Stomach smooth muscle (tissue), 2 donors: ENCODE measurements around the gene XRCC2.
"Not testable (repeated sequence)": the region's sequence is repeated elsewhere in the genome, so short reads cannot be mapped to it uniquely, and the experiment has no call there.

ENCODE experiments used
- H3K27ac ChIP-seq: one replicate; pipeline ENCODE4 v1.7.0; 2013; ENCODE audit warnings: mild to moderate bottlenecking, low read length, inconsistent platforms
- H3K27me3 ChIP-seq, 2 donors: one replicate each; pipeline ENCODE4 v1.7.0; 2013; ENCODE audit warnings: low read length in 2 of 2; ENCODE audit not compliant: insufficient read depth in 2 of 2, control insufficient read depth in 1 of 2
- H3K36me3 ChIP-seq, 2 donors: one replicate each; pipeline ENCODE4 v1.7.0; 2013; ENCODE audit warnings: low read length in 2 of 2; ENCODE audit not compliant: control insufficient read depth in 2 of 2, insufficient read depth in 2 of 2
- H3K4me1 ChIP-seq: one replicate; pipeline ENCODE4 v1.7.0; 2013; ENCODE audit warnings: low read length; ENCODE audit not compliant: control insufficient read depth, insufficient read depth
- H3K4me3 ChIP-seq, 2 donors: one replicate each; pipeline ENCODE4 v1.7.0; 2013; ENCODE audit warnings: low read length in 2 of 2
- H3K9ac ChIP-seq, 2 donors: one replicate each; pipeline ENCODE4 v1.7.0; 2013; ENCODE audit warnings: low read length in 2 of 2, mild to moderate bottlenecking in 1 of 2
- H3K9me3 ChIP-seq, 2 donors: one replicate each; pipeline ENCODE4 v1.7.0; 2013; ENCODE audit warnings: low read length in 2 of 2; ENCODE audit not compliant: control insufficient read depth in 2 of 2
- donor health status: healthy.
- donor health status: Pancreatic carcinoma.

Gene XRCC2

DNA sequence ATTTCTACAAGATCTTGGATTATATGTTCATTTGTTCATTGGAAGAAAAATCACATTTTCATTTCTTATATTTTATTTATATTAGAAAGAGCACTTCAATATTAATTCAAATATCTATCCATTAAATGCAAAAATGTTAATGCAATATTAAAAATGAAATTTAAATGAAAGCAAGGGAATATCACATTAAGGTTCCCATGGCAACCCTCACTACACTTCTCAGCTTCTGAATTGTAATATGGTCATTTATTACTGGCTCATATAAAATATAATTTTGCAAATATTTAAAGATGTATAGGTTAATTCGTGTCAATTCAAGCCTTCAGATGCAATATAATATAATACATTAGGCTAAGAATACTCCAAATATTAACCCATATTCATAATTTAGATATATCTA lies 38.8 kb downstream of the XRCC2 start:
- Histone ChIP-seq H3K4me1 (no peaks in the 10 kb centered on the region), H3K4me3 (no peak overlapping the region), H3K36me3 (no peaks in the 10 kb centered on the region), H3K9me3 (no peaks in the 10 kb centered on the region), H3K27me3 (peaks cover 2 to 4% of the 10 kb centered on the region in 2 donors), H3K27ac (no peak overlapping the region), H3K9ac (no peak overlapping the region)

DNA sequence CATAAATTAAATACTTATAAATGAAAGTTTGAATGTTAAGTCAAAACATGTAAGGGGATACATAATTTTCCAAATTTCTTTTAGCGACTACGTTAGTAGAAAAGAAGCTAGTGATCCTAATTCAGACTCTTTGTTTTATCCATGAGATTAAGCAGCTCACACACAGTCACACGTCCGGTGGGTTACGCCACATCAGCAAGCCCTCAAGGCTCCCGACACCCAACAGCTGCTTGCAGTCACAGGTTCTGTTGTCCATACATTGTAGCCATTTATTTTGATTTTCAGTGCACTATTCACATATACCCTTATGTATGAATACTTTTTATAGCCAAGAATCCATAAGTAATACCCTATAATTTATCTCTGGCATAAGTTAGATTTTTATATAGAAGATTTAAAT lies 39.5 kb downstream of the XRCC2 start:
- no peak overlapping the region for H3K27ac ChIP-seq
- H3K36me3 ChIP-seq = no peaks in the 10 kb centered on the region
- H3K27me3 ChIP-seq = peaks cover 2 to 4% of the 10 kb centered on the region in 2 donors
- no peak overlapping the region for H3K9ac ChIP-seq
- H3K4me3 ChIP-seq = no peak overlapping the region
- H3K9me3 ChIP-seq = no peaks in the 10 kb centered on the region
- H3K4me1 ChIP-seq = no peaks in the 10 kb centered on the region

DNA sequence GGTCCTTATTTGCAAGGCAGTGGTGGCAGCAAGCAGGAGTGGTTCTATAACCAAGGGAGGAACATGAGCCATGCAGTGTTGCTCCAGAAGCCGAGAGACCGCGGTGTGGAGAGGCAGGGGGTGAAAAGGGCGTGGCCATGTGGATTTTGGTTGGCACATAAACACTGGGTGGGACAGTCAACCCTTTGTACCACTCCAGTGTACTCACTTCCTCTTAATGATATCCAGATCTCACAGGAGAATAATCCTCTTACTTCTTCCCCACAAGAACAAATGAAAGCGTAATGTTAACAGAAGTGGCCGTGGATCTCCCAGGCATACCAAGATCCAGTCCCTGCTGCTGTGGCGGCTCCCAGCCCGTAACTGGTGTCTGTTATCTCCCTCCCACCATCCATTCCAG lies 42.4 kb downstream of the XRCC2 start:
- Histone ChIP-seq H3K36me3 (no peaks in the 10 kb centered on the region), H3K9ac (no peak overlapping the region), H3K4me1 (no peaks in the 10 kb centered on the region), H3K4me3 (no peak overlapping the region), H3K27ac (no peak overlapping the region), H3K27me3 (peaks cover 2 to 4% of the 10 kb centered on the region in 2 donors), H3K9me3 (no peaks in the 10 kb centered on the region)

DNA sequence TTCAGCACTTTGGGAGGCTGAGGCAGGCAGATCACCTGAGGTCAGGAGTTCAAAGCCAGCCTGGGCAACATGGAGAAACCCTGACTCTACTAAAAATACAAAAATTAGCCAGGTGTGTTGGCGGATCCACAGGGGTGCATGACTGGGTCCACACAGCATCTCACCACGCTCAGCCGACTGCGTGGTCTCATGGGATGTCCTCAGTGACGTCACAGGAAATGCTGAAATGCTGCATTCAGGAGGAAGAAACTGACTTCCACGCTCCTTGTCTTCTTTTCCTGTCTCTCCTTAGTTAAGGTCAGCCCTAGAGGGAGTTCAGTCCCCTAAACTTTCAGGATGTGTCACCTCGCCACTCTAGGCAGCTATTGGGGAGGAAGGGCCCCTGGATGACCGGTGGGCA lies 42.9 kb downstream of the XRCC2 start:
- Histone ChIP-seq H3K27ac (no peak overlapping the region), H3K27me3 (peaks cover 2 to 4% of the 10 kb centered on the region in 2 donors), H3K9ac (no peak overlapping the region), H3K4me3 (no peak overlapping the region), H3K9me3 (no peaks in the 10 kb centered on the region), H3K36me3 (no peaks in the 10 kb centered on the region), H3K4me1 (no peaks in the 10 kb centered on the region)

DNA sequence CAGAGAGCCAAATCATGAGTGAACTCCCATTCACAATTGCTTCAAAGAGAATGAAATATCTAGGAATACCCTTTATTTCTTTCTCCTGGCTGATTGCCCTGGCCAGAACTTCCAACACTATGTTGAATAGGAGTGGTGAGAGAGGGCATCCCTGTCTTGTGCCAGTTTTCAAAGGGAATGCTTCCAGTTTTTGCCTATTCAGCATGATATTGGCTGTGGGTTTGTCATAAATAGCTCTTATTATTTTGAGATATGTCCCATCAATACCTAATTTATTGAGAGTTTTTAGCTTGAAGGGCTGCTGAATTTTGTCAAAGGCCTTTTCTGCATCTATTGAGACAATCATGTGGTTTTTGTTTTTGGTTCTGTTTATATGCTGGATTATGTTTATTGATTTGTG lies 47.2 kb downstream of the XRCC2 start:
- H3K9me3 ChIP-seq, H3K4me1 ChIP-seq, H3K4me3 ChIP-seq, H3K27ac ChIP-seq, H3K27me3 ChIP-seq, H3K36me3 ChIP-seq, H3K9ac ChIP-seq: not testable (repeated sequence)

DNA sequence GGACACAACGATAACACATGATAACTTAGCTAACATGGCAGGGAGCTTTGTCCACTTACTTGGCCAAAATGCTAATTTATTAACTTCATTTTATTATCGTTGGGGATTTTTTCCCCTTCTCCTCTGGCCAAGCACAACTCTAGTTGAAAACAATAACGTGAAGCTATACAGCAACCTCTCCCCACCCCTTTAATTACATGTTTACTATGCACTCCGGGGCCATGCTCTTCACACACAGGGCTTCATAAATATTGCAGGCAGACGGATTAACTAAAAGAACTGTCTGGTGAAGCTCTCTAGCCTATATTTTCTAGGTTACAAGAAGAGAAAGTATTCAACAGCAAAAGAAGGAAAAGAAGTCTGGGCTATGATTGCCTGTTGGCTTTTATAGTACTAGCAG lies 51.7 kb downstream of the XRCC2 start:
- Histone ChIP-seq H3K4me3 (no peak overlapping the region), H3K36me3 (no peaks in the 10 kb centered on the region), H3K27ac (no peak overlapping the region)

DNA sequence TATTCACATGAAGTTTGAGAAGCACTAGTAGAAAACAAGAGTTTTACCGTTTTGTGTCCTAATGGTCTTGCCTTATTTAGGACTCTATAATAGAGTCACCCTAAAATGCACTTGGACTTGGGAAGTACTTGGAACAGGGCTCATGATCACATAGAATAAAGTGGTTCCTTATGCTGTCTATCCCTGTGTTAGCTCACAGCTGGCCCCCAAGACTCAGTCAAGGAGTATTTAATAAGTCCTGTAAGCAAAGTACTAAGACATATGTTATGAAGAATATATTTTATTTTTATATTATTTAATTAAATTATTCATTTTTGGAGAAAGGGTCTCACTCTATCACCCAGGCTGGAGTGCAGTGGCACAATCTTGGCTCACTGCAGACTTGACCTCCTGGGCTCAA lies 54.5 kb downstream of the XRCC2 start:
- H3K9ac ChIP-seq = no peak overlapping the region

More for the DNA sequence above, 51.7 kb downstream of the XRCC2 start:
- no peak overlapping the region for H3K9ac ChIP-seq
- H3K27me3 ChIP-seq = no peaks in the 10 kb centered on the region
- no peaks in the 10 kb centered on the region for H3K9me3 ChIP-seq
- no peaks in the 10 kb centered on the region for H3K4me1 ChIP-seq

DNA sequence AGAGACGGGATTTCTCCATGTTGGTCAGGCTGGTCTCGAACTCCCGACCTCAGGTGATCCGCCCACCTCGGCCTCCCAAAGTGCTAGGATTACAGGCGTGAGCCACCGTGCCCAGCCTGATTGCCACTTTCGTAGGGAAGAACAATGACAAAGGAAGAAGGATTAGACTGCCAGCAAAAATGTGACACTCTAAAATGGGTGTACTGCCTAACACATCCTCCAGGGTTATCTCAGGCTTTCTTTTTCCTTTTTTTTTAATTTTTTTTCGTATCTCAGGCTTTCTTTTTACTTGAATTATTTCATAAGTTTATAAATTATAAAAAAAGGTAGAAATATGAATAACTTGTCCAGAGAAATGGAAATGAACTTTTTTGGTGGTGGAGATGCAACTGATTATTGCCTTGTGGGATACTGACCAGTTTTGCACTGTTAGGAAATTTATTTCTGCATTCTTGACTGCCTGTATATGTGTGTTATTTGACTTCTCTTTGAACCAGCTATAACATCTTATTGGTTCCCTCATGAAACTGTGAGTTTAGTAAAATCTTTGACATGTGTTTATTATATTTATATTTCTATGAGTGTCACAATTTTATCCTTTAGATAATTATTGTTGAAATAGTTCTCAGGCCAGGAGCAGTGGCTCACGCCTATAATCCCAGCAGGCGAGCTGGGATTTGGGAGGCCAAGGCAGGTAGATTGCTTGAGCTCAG lies 56.8 kb downstream of the XRCC2 start:
- no peaks in the 10 kb centered on the region for H3K4me1 ChIP-seq

More for the DNA sequence above, 54.5 kb downstream of the XRCC2 start:
- no peak overlapping the region for H3K27ac ChIP-seq
- no peaks in the 10 kb centered on the region for H3K27me3 ChIP-seq
- H3K4me3 ChIP-seq = no peak overlapping the region
- no peaks in the 10 kb centered on the region for H3K9me3 ChIP-seq
- no peaks in the 10 kb centered on the region for H3K4me1 ChIP-seq
- no peaks in the 10 kb centered on the region for H3K36me3 ChIP-seq

DNA sequence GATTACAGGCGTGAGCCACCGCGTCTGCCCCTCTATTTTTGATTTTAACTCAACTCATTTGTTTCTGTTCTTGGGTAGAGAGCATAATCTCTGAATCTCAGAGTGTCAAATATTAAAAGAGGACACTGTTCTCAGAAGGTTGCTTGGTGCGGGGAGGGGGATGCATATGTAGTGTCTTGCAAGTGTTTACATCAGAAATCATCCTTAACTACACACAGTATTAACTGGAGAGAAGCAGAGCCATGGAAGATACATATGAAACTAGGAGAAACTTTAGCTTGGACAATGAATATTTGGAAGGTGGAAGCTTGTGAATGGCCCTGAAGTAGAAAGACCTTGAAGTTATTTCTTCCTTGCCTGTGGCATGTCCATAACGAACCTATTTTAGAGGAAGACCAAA lies 57.5 kb downstream of the XRCC2 start:
- H3K27me3 ChIP-seq = no peaks in the 10 kb centered on the region
- H3K9me3 ChIP-seq = no peaks in the 10 kb centered on the region
- no peak overlapping the region for H3K9ac ChIP-seq
- no peaks in the 10 kb centered on the region for H3K4me1 ChIP-seq
- no peaks in the 10 kb centered on the region for H3K36me3 ChIP-seq
- H3K27ac ChIP-seq = no peak overlapping the region
- H3K4me3 ChIP-seq = no peak overlapping the region

More for the DNA sequence above, 56.8 kb downstream of the XRCC2 start:
- Histone ChIP-seq H3K27me3 (no peaks in the 10 kb centered on the region), H3K27ac (no peak overlapping the region), H3K9ac (no peak overlapping the region), H3K4me3 (no peak overlapping the region), H3K9me3 (no peaks in the 10 kb centered on the region), H3K36me3 (no peaks in the 10 kb centered on the region)

DNA sequence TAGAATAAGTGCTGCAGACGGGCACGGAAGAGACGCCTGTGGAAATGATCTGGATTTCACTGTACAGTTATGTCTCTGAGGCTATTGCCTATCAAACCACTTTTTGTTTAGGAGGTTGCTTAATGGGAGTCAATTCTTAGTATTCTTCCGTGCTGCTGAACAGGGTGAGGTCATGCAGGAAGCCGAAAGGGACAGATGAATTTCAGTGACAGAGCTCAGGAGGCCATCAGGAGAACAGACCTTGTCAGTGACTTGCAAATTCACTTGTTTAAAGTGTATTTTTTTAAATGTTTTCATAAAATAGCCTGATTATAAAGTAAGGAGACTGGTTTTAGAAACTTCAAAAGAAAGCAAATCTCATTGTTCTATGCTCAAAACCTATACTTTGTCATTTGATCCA lies 58.9 kb downstream of the XRCC2 start:
- Histone ChIP-seq H3K9me3 (no peaks in the 10 kb centered on the region), H3K27ac (no peak overlapping the region), H3K4me3 (no peak overlapping the region), H3K9ac (no peak overlapping the region), H3K27me3 (no peaks in the 10 kb centered on the region), H3K4me1 (no peaks in the 10 kb centered on the region), H3K36me3 (no peaks in the 10 kb centered on the region)

DNA sequence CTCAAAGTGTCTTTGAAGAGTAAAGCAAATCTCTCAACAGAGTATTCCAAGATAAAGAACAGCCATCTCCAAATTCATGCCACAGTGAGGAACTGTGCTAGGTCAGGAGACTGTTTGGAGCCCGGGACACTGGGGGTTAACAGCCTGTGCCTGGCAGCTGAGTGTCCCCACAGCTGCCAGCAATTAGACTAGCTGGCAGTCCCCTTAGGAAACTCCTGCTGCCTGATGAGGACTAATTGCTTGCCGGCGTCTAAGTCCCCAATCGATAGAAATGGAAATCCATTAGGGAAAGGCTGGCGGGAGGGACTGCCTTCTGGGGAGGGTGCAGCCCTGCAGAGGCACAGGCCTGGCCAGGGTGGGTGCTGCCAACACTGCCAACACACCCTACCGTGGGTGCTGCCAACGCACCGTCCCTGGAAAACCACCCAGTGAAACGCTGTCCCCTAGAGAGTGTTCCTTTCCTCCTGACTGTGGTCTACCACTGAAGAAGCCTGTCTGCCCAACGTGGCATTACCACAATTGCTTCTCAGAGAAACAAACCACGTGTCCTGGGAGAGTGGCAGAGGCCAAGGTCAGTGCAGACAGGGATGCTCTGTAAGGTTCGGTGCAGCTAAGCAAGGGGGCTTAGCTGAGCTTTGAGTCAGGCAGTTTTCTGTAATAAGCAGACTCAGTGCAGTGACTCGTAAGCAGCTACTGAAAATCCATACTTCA lies 60.8 kb downstream of the XRCC2 start:
- H3K9ac ChIP-seq = no peak overlapping the region
- no peaks in the 10 kb centered on the region for H3K4me1 ChIP-seq
- H3K4me3 ChIP-seq = no peak overlapping the region
- no peaks in the 10 kb centered on the region for H3K9me3 ChIP-seq
- no peaks in the 10 kb centered on the region for H3K27me3 ChIP-seq
- H3K36me3 ChIP-seq = no peaks in the 10 kb centered on the region
- no peak overlapping the region for H3K27ac ChIP-seq
